Activated CD4-positive, alpha-beta T cell treated with anti-CD3 and anti-CD28 coated beads, Interleukin-2, amount 50 U/mL, for 1 hour (primary cell): Measurements from ENCODE around the gene SMCO1.
"Not testable (repeated sequence)": the region's sequence is repeated elsewhere in the genome, so short reads cannot be mapped to it uniquely, and the experiment has no call there.

ENCODE experiments used
- DNase-seq: peaks from one replicate; pipeline ENCODE4 v3.0.0-alpha.2; 2020

The SMCO1 gene

GRCh38 chr3:196519718-196520082, 4.6 kb upstream of the SMCO1 start:
- DNase-seq: no peak

- peak; percentile 57 for DNase-seq
Measured at GRCh38 chr3:196518966-196519717, 4.0 kb upstream of the SMCO1 start.

- DNase-seq: no peak
Measured at GRCh38 chr3:196517919-196518318, 2.8 kb upstream of the SMCO1 start.

DNA sequence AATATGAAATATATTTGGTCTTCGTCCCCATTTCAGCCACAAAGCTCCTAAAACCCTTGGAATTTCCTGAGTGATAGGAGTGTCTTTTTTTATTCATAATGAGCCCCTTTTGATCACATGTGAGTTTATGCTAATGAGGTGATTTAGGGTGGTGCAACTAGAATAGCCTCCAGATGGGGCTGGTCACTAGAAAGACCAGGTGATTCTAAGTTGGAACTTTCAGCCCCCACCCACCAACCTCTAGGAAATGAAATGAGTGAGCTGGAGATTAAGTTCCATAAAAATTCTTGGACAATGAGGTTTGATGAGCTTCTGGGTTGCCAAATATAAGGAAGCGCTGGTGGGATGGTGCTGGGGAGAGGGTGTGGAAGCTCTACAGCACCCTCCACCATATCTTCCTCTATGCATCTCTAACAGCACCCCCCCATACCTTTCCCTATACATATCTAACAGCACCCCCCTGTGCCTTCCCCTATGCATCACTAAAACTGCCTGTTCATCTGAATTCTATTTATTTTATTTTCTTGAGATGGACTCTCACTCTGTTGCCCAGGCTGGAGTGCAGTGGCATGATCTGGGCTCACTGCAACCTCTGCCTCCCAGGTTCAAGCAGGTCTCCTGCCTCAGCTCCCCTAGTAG, 2.1 kb upstream of the SMCO1 start:
- DNase-seq: no peak

DNA sequence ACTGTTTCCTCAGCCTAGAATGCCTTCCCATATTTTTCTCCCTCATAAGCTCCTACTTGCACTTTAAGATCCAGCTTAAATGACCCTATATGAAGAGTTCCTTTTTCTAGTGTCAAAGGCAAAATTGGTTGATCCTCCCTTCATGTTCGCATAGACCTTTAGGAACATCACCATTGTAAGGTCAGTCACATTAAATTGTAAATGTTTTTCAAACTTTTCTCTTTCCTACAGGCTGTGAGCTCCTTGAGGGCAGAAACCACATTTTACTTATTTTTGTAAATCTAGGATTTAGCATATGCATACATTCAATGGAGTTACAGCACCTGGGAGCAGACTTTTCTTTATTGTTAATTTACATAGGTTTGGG, 813 bp downstream of the SMCO1 start:
- DNase-seq: no peak

DNA sequence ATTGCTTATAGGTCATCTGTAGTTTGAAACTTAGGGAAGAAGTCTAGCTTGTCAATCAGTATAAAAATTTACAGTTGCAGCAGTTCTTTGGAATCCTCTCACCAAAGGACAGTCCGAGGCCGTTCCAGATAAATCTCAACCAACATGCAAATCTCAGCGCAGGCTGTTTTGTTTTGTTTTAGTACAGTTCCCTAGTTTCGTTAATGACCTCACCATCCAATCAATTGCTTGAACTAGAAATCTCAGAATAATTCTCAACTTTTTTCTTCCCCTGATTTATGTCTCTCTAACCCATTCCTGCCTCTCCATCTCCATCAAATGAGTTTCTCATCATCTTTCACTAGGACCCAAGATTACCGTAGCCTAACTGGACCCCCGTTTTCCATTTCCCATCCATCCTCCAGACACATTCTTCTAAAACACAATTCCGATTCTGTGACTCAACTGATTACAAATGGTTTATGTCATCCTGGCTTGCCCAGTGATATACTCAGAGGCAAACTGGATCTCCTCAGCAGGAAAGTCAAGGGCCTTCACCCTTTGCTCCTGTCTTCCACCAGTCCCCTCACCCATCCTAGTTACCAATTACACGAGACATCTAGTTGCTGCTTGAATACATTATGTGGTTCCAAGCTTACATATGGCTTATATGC, 1.3 kb downstream of the SMCO1 start:
- no peak for DNase-seq

- DNase-seq: not testable (repeated sequence)
Measured at GRCh38 chr3:196511646-196512425, 3.3 kb downstream of the SMCO1 start.

GRCh38 chr3:196511108-196511507, 4.0 kb downstream of the SMCO1 start:
- not testable (repeated sequence) for DNase-seq

DNA sequence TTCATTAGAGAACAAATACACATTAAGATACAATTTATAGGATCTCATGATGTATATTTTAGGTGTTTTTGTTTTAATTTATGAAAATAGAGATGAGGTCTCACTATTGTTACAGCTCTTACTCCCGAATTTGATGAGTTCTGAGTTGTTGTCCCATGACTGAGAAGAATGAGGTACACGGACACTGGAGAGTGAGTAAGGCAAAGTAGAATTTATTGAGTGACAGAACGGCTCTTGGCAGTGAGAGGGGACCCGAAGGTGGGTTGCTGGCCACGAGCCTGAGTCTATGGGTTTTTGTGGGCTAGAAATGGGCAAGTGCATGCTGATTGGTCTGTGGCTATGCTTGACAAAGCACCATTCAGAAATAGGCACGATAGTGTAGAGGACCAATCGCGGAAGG, 8.5 kb downstream of the SMCO1 start:
- no peak for DNase-seq

- no peak for DNase-seq
Measured at GRCh38 chr3:196504556-196504955, 10.6 kb downstream of the SMCO1 start.

DNA sequence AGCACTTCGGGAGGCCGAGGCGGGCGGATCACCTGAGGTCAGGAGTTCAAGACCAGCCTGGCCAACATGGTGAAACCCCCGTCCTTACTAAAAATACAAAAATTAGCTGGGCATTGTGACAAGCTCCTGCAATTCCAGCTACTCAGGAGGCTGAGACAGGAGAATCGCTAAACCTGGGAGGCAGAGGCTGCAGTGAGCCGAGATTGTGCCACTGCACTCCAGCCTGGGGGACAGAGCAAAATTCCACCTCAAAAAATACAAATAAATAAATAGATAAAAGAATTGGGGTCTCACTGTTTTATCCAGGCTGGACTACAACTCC, 11.1 kb downstream of the SMCO1 start:
- DNase-seq: not testable (repeated sequence)

DNA sequence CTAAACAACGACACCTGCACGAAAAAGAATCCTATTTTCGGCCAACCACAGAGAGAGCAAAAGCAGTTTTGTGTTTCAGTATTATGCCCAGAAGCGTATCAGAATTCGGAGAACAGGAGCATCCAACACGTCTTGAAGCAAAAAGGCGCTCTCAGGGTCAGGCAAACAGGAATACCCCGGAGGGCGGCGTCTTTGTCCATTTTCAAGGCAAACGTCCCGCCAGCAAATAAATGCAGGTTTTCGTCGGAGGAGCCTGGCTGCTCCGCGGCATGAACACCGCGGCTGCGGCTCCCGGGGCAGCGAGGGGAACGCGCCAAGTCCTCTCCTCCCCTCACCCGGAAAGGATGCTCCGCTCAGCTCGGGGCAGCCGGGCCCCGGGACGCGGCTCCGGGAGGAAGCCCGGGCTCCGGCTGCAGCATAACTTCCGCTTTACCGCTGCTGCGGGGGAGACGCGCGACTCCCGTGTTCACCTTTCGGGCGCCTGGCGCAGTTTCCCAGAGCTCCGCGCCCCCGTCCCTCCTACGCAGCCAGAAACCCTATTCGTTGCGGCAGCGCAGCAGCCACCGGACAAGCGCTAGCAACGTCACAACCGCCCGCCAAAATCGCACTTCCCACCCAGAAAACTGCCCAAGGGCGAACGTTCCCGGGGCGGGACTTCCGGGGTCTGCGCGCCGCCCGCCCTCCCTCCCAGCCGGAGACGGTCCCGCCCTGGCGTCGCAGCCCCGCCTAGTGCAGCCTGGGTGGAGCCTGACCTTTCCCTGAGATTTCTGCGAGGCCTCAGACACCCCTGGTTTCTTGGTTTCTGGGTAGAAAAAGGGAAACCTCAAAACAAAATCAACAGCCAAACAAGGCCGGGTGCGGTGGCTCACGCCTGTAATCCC, 11.7 kb downstream of the SMCO1 start, which contains the start of gene RNF168:
Gene RNF168, minus strand, starts transcription at position 573 of the 881 bp plus-strand sequence. CDS start 595 bp downstream, outside the sequence.
- DNase-seq: peak; percentile 91

DNA sequence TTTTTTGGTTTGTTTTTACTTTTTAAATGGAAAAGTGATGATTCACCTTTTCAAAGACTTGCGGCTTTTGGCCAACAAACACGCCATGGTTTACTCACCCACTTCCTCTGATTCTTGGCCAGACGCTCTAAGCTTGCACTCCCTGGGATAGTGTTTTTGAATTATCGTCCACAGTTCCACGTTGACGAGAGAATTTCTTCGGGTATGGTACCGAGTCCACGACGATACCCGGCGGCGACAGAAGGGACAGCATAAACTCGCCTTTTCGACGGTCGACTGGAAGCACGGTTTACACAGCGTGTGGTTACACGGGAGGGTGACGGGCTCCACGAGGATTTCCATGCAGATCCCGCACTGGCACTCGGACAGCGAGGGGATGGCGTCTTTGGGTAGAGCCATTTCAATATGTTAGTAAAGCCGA, 12.4 kb downstream of the SMCO1 start:
- peak; percentile 59 for DNase-seq

DNA sequence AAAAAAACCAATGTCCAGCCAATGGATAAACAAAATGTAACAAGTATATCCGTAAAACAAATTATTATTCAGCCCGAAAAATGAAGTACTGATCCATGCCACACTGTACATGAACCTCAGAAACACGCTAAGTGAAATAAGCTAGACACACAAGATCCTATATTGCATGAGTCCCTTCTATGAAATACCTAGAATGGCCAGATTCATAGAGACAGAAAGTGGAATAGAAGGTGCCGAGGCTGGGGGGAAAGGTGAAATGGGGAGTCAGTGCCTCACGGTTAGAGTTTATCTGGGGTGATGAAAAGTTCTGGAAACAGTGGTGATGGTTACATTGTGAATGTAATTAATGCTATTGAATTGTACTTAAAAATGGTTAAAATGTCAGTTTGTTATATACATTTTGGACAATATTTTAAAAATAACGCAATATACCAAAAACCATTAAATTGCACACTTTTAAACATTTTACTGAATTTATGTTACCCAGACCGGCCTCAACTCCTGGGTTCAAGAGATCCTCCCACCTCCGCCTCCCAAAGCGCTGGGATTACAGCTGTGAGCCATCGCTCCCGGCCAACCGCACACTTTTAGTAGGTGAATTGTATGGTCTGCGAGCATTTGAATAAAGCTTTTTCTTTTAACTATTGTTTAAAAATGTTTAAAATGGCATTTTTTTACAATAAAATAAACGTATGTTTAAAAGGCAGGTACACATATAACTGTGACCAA, 13.7 kb downstream of the SMCO1 start:
- no peak for DNase-seq

- DNase-seq: no peak
Measured at GRCh38 chr3:196499807-196500524, 15.2 kb downstream of the SMCO1 start.

DNA sequence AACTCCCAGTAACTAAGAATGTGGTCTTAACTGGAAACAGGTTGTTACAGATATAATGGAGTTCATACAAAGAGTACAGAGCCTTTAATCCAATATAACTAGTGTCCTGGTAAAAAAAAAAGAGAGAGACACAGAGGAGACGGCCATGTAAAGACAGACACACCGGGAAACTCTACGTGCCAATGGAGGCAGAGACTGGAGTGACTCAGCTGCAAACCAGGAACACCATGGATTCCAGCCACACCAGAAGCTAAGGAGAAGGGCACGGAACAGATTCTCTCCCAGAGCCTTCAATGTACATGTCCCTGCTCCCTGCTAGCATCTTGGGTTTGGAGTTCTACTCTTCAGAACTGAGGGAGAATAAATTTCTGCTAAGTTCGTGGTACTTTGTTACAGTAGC, 16.1 kb downstream of the SMCO1 start:
- DNase-seq: no peak

DNA sequence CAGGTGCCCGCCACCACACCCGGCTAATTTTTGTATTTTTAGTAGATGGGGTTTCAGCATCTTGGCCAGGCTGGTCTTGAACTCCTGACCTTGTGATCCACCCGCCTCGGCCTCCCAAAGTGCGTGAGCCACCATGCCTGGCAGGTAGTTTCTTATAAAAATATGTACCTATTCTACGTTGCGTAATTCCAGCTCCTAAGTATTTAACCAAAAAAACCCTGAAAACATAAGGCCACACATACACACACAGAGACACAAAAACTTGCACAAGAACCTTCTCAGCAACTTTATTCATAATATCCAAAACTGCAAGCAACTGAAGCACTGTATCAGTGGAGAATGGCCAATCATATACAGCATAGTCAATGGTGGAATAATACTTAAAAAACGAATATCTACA, 16.8 kb downstream of the SMCO1 start:
- no peak for DNase-seq

GRCh38 chr3:196496183-196496582, 19.0 kb downstream of the SMCO1 start:
- DNase-seq: no peak

DNA sequence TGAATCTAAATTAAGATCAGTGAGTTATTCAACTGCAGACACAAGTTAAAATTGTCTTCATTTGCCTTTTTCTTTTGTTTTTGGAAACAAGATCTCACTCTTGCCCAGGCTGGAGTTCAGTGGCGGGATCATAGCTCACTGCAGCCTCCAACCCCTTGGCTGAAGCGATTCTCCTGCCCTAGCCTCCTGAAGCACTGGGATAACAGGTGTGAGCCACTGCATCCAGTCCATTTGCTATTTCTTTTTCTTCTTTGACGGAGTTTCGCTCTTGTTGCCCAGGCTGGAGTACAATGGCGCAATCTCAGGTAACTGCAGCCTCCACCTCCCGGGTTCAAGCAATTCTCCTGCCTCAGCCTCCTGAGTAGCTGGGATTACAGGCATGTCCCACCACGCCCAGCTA, 21.9 kb downstream of the SMCO1 start:
- no peak for DNase-seq

DNA sequence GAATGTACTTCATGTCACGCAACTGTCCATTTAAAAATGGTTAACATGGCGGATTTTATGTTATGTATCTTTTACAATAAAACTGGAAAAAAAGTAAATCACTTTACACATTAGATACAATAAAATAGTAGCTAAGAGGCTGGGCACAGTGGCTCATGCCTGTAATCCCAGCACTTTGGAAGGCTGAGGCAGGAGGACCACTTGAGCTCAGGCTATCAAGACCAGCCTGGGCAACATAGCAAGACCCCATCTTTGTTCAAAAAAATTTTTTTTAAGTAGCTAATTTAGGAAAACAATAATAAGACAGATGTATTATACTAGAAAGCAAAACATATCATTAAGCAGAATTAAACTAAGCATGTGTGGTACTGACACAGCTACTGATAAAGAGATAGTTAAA, 23.1 kb downstream of the SMCO1 start:
- DNase-seq: no peak

GRCh38 chr3:196489747-196490146, 25.4 kb downstream of the SMCO1 start:
- DNase-seq: no peak
